Measurements from ENCODE around the gene ELOVL7. TPM values are rescaled to one million over a fixed set of nuclear protein-coding genes. Genes with fewer than 3 reads are reported as not detected.

ELOVL7 gene
- total RNA-seq, 3 donors from 2014 or later: 8.9 to 33.7 (median 15.9) TPM

GRCh38 chr5:60842871-60843385, 1.1 kb downstream of the ELOVL7 start:
- Histone ChIP-seq H3K4me1 (ENCODE audit: low read depth) (peaks cover 5% of the 10 kb centered on the region), H3K4me3 (peak overlapping the region; percentile 52), H3K9me3 (no peaks in the 10 kb centered on the region), H3K36me3 (ENCODE audit: low read depth) (no peaks in the 10 kb centered on the region)
- ATAC-seq (peak; percentile 46), DNase-seq (peak in 2 of 3 donors; percentile 38 to 56)
- intact Hi-C loops (cut with DNase I, micrococcal nuclease): loop anchor here in 1 of 2 donors (10.0 kb wide), 1 partner anchor 148 kb away; no protein-coding TSS in a partner anchor
- no peak for TF ChIP-seq CTCF (IDR thresholded peaks at IDR 0.05)

DNA sequence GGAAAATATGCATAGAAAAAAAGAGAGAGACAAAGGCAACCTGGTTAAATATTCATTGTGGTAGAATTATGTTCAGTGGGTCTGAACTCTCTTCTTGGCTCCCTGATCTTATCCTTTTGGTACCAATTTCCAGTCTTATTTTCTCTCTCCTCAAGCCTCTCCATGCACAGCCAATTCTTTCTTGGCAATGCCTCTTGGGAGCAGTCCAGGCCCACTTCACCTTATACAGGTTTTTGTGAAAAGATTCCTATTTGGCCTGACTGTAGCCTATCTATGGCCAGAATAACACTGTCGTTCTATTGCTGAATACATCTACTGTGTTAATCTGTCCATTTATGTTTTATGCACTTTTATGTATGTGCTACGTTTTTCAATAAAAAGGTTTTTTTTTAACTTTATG, 2.7 kb downstream of the ELOVL7 start:
- DNase-seq: no peak
- intact Hi-C loops (cut with DNase I, micrococcal nuclease): loop anchor here in 1 of 2 donors (10.0 kb wide), 1 partner anchor 147 kb away; no protein-coding TSS in a partner anchor
- ATAC-seq: no peak

GRCh38 chr5:60836131-60836530, 7.9 kb downstream of the ELOVL7 start:
- no peak for TF ChIP-seq CTCF (IDR thresholded peaks at IDR 0.05)
- no peak for ATAC-seq
- H3K4me1 ChIP-seq (ENCODE audit: low read depth): peaks cover 7% of the 10 kb centered on the region
- intact Hi-C loops (cut with DNase I, micrococcal nuclease): no loop called here
- no peak for DNase-seq
- H3K4me3 ChIP-seq: no peak overlapping the region
- H3K36me3 ChIP-seq (ENCODE audit: low read depth): no peaks in the 10 kb centered on the region
- no peaks in the 10 kb centered on the region for H3K9me3 ChIP-seq

More for the DNA sequence above, 2.7 kb downstream of the ELOVL7 start:
- Histone ChIP-seq H3K4me3 (no peak overlapping the region), H3K4me1 (ENCODE audit: low read depth) (peaks cover 7% of the 10 kb centered on the region), H3K9me3 (no peaks in the 10 kb centered on the region), H3K36me3 (ENCODE audit: low read depth) (no peaks in the 10 kb centered on the region)
- no peak for TF ChIP-seq CTCF (IDR thresholded peaks at IDR 0.05)

- Histone ChIP-seq H3K4me1 (ENCODE audit: low read depth) (peaks cover 7% of the 10 kb centered on the region), H3K36me3 (ENCODE audit: low read depth) (no peaks in the 10 kb centered on the region), H3K9me3 (no peaks in the 10 kb centered on the region), H3K4me3 (no peak overlapping the region)
- intact Hi-C loops (cut with DNase I, micrococcal nuclease): no loop called here
- no peak for DNase-seq
- no peak for ATAC-seq
- TF ChIP-seq CTCF (IDR thresholded peaks at IDR 0.05): no peak
Measured at GRCh38 chr5:60835554-60835953, 8.5 kb downstream of the ELOVL7 start.

DNA sequence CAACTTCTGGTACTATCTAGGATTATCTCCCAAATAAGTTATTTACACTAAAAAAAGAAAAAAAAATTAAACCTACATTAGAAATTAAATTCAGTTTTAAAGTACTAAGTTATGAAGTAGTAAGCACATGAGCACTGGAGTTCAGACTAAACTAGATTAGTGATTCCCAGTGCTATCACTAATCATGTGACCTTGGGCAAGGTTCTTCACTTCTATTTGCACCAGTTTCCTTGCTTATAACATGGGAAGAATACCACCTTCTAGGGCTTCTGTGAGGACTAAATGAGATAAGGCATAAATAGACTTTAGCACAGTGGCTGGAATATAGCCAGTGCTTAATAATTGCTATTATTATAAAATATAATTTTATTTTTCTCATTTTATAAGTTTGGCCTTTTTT, 10.5 kb downstream of the ELOVL7 start:
- Histone ChIP-seq H3K4me3 (no peak overlapping the region), H3K9me3 (no peaks in the 10 kb centered on the region), H3K36me3 (ENCODE audit: low read depth) (no peaks in the 10 kb centered on the region), H3K4me1 (ENCODE audit: low read depth) (peaks cover 7% of the 10 kb centered on the region)
- intact Hi-C loops (cut with DNase I, micrococcal nuclease): no loop called here
- TF ChIP-seq CTCF (IDR thresholded peaks at IDR 0.05): no peak
- DNase-seq: no peak
- no peak for ATAC-seq
